Hematopoietic multipotent progenitor cell treated with erythropoietin and hydrocortisone succinate and interleukin-3 and kit ligand, for 15 days (in vitro differentiated cells): Measurements from ENCODE around the gene DLG2.

Source experiments
- DNase-seq: peaks from one replicate; pipeline ENCODE4 v3.0.0-alpha.2; 2015; ENCODE audit warnings: low spot score

DLG2 gene

GRCh38 chr11:84660257-84660977 lies 966.7 kb downstream of the DLG2 start:
- DNase-seq, result no peak

- no peak for DNase-seq
These were observed 971.4 kb downstream of the DLG2 start for GRCh38 chr11:84655712-84656111.

GRCh38 chr11:84648471-84648870 lies 978.7 kb downstream of the DLG2 start:
- DNase-seq, result no peak

DNA sequence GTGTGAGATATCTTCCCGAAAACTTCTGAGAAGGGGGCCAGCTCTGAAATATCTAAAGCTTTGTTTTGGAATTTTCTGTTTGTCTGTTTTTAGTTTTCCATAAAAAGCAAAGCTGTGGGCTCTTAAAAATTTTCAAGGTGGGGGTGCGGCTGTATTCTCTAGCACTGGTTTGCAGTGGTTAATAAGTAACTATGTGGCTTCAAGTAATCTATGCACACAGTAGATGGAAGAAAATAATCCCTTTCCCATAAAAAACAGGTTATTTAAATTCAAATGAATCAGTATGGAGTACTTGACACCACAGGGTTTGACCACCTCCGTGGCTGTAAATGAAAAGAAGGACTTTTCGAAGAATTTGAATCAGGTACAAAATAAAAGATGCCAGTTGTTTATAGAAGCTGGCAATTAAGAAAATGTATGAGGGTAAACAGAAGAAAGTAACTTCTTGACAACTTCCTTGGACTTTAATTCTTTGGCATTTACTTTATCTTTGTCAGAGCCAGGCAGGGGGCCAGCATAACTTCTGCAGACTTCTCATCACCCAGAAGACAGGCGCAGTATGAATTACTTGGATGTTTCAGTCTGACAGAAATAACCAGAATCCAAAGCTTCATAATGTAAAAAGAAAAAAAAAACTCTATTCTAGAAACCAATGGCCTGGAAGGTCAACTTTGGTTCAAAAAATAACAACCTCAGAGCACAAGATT lies 981.0 kb downstream of the DLG2 start:
- no peak for DNase-seq

GRCh38 chr11:84642500-84642899 lies 984.6 kb downstream of the DLG2 start:
- DNase-seq, result no peak

DNA sequence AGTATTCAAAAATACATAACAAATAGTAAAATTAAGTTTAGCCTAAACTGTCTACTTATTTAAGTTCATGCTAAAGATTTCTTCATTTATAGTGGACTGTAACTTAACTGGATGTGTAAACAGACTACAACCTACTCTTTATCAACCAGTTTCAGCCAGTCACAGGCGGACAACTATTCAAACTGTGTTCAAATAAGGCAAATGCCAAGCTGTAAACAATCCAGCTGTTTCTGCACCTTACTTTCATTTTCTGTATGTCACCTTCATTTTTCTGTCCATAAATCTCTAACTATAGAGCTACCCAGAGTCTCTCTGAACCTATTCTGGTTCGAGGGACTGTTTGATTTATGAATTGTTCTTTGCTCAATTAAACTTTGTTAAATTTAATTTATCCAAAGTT lies 992.8 kb downstream of the DLG2 start:
- no peak for DNase-seq

DNA sequence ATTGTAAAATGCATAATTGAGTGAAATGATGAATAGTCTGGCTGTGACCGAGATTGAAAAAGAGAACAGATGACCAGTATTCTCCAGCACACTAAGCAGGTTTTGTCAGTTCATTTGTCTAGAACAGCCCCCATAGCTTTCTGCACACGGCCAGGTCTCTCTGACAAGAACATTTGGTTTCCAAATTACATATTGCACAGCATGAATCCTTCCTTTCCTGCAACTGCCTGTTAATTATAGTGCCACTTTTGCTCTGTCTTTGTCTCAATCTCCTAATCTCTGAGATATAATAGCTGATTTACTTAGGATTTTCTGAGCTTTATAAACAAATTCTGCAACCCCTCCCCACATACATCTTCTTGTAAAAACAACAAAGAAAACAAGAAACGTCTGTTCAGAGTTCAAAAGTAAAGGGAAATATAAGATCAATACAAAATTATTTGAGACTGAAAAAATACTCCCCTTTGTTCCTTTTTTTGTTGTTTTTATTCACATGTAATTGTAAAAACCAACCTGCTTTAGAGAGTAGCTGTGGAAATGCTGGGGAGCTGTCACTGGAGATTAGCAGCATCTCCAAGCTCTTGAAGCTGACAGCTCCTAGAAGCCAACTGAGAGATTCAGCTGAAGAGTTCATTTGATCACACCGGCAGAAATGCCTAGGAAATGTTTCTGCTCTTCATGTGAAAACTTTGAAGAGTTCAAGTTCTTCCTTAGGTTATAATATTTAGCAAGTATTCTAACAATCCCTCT lies 998.1 kb downstream of the DLG2 start:
- no peak for DNase-seq

DNA sequence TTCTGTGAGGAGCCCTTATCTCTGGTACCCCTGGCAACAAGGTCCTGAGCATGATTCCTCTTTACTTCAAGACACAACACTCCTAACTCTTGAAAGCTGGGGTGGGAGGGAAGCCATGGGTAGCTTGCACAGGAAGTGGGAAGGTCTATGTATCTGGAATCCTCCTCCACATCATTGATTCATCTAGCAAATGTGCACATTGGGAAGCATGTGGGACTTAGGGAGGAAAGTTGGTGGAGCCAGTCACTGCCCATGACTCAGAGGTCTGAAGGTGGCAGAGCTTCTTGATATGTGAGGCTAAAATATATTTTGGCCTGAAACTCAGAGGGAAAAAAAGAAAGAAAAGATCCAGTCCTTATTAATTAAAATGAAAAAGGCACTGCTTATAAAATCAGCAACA lies 1000.9 kb downstream of the DLG2 start:
- no peak for DNase-seq

GRCh38 chr11:84612645-84613044 lies 1014.5 kb downstream of the DLG2 start:
- no peak for DNase-seq

DNA sequence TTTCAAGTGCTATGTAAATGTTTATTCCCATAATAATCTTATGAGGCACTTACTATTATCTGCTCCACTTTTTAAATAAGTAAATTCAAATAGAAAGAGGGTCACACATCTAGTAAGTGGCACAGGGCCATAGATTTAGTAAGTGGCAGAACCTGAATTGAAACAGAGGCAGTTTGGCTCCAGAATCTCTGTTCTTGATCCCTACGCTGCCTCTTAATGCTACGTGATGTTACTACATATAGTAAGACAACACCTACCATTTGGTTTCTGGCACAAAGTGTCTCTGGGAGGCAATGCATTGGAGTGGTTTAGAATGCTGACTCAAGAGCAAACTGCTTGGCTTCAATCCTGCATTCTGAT lies 1018.3 kb downstream of the DLG2 start:
- no peak for DNase-seq

DNA sequence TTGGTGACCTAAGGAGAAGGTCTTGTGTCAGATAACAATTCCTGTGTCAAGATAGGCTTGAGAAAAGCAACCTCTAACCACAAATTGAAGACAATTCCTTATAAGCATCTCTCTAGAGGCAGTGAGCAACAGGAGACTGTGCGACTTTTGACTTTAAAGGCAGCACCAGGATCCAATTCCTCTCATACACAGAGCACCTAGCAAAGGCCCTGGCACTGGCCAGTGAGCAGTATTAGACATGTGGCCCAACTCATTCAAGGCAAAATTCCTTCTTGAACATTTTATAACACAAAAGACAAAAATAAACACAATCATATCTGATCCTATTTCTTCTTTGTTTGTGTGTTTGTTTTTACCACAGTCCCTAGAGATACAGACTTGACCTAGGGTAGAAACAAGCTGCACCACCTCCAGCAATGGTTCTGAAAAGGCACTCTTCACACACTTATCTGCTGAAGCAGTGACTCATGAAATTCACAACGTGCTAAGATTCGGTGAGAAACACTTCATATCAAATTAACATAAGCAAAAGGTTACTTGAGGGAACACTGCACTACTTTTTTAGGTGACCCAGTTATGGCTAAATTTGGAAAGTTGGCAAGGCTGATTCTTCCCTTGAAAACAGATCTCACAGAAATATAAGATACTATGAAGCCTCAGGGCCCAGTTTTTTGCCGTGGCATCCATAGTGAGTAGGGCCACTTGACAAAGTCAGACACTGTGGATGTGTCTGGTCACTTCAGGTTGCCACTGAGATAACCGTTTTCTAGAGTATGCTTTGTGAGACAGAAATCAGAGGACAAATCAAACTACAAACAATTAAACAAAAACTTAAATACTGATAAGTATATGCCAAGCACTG lies 1018.9 kb downstream of the DLG2 start:
- DNase-seq, result no peak

DNA sequence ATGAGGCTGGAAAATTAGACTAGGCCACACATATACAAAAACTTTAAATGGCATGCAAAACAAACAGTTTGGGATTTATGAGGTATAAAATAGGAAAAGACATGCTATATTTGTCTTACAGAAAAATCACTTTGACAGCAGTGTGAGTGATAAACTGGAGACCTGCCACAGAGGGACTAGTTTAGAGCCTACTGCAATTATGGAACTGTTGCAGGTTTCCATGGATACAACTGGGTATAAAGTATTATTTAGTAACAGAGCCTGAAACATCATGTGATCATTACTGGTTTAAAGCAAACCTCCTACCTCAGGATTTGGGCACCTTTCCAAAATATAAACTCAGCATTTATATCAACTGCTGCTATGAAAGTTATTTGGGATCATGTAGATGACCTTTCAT lies 1032.5 kb downstream of the DLG2 start:
- DNase-seq, result no peak

- DNase-seq, result no peak
These were observed 1037.0 kb downstream of the DLG2 start for GRCh38 chr11:84590106-84590505.

DNA sequence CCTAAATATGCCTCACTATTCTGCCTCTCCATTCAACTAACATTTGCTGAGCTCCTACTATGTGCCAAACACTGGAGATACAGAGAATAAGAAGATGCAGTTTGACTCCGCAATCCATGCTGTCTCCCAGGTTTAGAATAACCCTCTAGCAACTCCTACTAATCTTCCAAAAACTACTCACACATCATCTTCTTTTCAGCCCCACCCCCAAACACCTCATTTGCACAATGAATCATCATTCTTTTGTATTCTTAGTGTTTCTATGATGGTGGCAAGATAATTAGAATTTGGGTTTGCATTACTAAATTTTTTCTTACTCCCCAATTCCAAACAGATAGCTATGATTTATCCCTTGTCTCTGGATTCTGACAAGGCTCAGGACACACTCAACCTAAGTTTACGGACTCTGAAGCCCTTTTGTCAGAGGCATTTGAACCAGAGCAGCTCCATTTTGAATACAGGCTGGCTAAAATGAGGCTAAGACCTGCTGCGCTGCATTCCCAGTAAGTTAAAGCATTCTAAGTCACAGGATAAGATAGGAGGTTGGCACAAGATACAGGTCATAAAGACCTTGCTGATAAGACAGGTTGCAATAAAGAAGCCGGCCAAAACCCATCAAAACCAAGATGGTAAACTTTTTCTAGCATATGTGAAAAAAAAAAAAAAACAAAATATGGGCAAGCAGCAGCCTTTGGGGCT lies 1038.9 kb downstream of the DLG2 start:
- no peak for DNase-seq

DNA sequence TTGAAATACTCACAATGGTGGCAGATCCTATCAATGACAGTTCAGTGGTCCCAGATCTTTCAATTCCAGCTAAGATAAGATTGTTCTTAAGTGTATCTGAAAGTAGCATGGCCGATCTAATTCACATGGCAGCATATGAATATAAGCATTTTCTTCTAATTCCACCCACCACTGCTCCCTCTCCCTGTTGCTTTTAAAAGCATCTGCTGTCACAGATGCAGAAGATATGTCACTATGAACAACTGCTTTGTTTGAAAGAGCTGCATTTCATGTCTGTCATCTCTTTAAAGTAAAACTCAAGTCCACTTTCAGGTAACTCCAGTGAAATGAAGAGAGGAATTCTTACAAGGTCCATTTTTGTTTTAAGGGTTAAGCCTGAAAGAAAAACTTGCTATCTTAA lies 1044.0 kb downstream of the DLG2 start:
- DNase-seq, result no peak

GRCh38 chr11:84581083-84581482 lies 1046.1 kb downstream of the DLG2 start:
- no peak for DNase-seq

- no peak for DNase-seq
These were observed 1046.7 kb downstream of the DLG2 start for GRCh38 chr11:84580428-84580827.

DNA sequence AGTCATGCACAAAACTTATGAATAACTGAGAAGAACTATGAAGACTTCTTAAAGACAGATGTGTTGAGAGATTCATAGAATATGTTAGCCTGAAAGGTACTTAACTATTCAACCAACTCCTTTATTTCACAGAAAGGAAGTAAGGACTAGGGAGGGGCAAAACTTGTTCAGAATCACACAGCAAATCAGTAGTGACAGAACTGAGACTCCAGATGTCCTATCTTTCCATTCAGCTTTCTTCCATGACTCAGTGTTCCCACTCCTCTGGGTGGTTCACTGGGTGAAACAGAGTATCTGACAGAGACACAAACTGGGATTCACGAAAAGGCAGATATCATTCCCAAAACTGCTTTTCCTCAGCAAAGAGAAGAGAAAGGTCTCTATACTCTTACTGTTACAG lies 1053.3 kb downstream of the DLG2 start:
- no peak for DNase-seq

- no peak for DNase-seq
These were observed 1060.5 kb downstream of the DLG2 start for GRCh38 chr11:84566671-84567070.

GRCh38 chr11:84564867-84565184 lies 1062.3 kb downstream of the DLG2 start:
- no peak for DNase-seq

DNA sequence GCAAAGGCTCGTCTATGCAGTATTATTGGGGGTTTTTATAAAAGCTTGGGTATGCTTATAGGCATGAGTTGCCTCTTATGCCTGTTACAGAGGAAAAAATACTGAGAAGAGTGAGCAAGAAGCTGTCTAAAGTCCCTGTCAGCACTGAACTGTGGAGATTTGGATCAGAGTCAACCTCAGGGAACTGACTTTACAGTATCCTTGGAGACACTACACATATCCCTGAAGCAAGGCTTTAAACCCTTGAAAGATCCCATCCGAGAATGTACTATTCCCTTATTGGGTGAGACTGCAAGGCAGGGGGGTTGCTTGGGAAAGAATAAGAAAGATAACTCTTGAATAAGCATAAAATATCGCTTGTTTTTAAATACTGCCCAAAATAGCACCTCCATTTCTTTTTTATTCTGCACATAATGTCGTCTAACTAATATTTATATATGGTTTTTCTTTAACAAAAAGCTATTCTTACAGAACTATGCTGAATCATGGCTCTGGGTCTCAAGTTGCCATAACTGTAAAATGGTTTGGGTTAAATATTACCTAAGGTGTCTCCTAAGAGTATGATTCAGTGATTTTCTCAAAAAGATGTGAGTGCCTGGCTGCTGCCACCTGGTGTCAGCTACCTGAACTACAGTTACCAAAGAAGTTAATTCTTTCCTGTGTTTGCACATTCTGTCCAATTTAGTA lies 1062.8 kb downstream of the DLG2 start:
- peak; percentile 12 for DNase-seq
